Measurements from ENCODE around the gene AOC3.
"Not testable (repeated sequence)": the region's sequence is repeated elsewhere in the genome, so short reads cannot be mapped to it uniquely, and the experiment has no call there.

The AOC3 gene

DNA sequence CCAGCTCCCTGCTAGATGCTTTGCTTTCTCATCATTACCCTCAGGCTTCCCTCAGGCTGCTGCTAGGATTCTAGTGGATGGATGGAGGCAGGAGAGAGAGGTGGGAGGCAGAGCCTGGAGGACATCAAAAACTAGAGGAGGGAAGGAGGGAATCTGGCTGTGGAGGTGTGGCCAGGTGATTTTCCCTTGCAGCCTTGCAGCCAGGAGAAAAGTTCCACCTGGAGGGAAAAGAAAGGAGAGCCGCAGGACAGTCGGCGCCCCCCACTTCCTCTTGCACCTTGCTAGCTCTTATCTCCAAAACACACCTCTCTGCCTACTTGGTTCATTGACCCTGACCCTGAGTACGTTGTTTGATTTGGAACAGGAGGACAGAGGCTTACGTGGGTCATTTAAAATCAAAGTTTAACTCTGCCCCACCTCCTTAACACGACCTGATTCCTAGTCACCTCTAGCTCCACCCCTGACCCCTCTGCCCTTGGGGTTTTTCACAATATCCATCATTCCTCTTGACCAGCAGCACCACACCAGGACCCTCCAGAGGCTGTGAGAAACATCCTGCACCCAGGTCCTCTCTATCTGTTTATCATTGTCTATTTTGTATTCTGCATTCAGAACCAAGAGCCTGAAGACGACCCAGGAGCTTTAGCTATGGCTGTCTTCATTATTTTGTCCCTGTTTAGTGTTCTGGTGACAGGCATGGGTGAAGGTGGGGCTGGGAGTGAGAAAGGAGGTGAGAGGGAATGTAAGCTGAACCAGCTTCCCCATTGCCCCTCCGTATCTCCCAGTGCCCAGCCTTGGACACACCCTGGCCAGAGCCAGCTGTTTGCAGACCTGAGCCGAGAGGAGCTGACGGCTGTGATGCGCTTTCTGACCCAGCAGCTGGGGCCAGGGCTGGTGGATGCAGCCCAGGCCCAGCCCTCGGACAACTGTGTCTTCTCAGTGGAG is 15.9 kb downstream of the AOC3 start:
- DNase-seq (ENCODE audit: low read depth in 2 of 2): no peak

DNA sequence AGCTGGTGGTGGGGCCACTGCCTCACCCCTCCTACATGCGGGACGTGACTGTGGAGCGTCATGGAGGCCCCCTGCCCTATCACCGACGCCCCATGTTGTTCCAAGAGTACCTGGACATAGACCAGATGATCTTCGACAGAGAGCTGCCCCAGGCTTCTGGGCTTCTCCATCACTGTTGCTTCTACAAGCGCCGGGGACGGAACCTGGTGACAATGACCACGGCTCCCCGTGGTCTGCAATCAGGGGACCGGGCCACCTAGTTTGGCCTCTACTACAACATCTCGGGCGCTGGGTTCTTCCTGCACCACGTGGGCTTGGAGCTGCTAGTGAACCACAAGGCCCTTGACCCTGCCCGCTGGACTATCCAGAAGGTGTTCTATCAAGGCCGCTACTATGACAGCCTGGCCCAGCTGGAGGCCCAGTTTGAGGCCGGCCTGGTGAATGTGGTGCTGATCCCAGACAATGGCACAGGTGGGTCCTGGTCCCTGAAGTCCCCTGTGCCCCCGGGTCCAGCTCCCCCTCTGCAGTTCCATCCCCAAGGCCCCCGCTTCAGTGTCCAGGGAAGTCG is 16.8 kb downstream of the AOC3 start:
- DNase-seq (ENCODE audit: low read depth in 2 of 2): not testable (repeated sequence)

DNA sequence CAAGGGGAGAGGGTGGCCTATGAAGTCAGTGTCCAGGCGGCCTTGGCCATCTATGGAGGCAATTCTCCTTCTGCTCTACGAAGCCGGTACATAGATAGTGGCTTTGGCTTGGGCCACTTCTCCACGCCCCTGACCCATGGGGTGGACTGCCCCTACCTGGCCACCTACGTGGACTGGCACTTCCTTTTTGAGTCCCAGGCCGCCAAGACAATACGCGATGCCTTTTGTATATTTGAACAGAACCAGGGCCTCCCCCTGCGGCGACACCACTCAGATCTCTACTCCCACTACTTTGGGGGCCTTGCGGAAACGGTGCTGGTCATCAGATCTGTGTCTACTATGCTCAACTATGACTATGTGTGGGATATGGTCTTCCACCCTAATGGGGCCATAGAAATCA is 17.3 kb downstream of the AOC3 start:
- no peak for DNase-seq (ENCODE audit: low read depth in 2 of 2)

DNA sequence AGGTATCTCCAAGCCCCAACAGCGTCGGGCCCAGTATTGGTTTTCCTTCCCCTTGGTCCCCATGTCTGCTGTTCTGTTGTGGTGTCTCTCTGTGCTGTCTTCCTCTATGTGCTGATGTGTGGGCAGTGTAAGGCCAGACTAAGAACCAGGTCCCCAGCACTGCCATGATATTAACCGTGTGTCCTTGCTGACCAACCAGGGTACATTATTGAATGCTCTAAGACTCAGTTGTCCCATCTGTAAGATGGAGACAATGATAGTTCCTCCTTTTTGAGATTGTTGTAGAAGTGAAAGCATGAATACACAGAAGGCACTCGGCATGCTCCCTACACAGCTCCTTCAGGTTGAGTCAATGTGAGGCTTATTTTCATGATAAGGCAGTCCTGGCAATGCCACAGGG is 20.6 kb downstream of the AOC3 start:
- no peak for DNase-seq (ENCODE audit: low read depth in 2 of 2)

DNA sequence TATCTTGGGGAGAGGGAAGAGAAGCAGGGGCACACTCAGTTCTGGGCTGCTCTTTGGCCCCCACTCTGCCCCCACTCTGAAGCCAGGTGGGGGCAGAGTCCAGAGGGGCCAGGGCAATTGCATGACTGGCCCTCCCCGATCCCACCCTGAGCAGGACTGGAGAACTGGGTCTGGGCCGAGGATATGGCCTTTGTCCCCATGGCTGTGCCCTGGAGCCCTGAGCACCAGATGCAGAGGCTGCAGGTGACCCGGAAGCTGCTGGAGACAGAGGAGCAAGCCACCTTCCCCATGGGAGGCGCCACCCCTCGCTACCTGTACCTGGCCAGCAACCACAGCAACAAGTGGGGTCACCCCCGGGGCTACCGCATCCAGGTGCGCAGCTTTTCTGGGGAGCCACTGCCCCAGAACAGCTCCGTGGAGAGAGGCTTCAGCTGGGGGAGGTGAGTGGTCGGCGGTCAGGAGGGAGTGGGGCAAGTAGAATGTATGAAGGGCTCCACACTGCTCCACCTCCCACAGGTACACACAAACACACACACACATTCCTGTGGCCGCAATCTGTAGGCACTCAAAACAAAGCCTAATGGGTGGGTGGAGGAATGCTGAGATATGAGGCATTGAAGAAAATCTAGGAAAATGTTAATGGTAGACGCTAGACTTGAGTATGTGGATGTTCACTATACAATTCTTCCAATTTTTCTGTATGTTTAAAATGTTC is 21.4 kb downstream of the AOC3 start:
- no peak for DNase-seq (ENCODE audit: low read depth in 2 of 2)

DNA sequence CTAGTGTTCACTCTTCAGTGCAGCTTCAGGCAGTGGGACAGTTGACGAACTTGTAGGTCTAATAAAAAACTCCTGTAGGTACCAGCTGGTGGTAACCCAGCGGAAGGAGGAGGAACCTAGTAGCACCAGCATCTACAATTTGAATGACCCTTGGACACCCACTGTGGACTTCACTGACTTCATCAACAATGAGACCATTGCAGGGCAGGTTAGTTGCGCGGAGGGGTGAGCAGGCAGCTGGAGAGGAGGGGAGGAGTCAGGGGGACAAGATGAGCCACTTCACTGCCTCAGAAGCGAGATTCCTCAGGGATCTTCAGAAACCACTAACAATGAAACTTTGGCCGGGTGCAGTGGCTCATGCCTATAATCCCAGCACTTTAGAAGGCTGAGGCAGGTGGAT is 22.3 kb downstream of the AOC3 start:
- DNase-seq (ENCODE audit: low read depth in 2 of 2): no peak

DNA sequence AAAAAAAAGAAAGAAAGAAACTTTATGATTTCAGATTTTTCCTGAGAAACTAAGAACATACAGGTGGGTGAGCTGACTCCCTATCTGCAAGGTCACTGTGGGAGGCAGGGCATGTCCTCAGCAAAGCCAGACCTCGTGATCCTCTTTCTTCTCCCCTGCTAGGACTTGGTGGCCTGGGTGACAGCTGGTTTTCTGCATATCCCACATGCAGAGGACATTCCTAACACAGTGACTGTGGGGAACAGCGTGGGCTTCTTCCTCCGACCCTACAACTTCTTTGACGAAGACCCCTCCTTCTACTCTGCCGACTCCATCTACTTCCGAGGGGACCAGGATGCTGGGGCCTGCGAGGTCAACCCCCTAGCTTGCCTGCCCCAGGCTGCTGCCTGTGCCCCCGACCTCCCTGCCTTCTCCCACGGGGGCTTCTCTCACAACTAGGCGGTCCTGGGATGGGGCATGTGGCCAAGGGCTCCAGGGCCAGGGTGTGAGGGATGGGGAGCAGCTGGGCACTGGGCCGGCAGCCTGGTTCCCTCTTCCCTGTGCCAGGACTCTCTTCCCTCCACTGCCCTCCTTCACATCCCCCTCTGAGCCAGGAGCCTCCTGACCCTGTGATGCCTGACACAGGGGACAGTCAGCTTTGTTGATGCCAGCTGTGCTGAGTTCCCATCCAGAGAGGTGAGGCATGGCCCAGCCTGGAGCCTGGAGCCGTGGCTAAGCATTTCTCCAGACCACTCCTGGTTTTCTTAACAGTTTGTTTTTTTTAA is 23.1 kb downstream of the AOC3 start:
- DNase-seq (ENCODE audit: low read depth in 2 of 2): not testable (repeated sequence)

DNA sequence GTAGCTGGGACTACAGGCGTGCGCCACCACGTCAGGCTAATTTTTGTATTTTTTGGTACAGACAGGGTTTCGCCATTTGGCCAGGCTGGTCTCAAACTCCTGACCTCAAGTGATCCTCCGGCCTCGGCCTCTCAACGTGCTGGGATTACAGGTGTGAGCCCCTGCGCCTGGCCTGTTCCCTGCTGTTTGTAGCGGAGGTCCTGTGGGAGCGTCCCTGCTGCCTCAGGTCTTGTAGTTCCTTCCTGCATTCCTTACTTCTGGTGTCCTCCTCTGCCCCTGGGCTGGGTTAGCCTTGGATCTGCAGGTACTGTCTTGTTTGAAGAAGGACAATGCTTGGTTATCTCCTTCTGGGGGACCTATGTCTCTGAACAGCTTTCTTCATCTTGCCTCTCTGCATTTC is 26.0 kb downstream of the AOC3 start:
- no peak for DNase-seq (ENCODE audit: low read depth in 2 of 2)

DNA sequence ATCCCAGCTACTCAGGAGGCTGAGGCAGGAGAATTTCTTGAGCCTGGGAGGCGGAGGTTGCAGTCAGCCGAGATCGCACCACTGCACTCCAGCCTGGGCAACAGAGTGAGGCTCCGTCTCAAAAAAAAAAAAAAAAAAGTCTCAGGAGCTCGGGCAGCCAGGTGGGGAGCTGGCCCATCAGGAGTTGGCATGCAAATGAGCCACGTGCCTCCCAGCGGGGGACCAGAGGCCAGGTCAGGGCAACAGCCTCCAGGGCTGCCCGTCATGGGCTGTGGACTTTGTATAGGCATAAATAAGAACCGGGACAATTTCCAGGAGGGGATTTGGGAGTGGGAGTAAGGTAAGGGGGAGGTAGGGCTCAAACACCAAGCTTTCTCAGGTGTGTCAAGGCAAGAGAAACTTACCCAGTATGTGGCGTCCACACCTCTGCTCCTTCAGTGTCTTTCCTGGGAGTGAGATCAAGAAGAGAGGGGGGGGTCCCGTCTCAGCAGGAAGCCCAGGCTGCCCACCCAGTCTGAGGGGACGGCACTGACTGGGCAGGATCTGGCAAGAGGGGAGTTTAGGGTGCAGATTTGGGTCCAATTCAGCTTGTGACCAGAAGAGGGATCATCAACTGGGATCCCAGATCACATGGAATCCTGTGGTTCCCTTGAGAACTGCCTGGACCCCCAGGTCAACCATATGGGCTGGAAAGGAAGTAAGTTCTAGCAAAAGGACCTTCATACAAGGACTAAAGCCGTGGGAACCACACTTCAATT is 27.3 kb downstream of the AOC3 start:
- no peak for DNase-seq (ENCODE audit: low read depth in 2 of 2)

DNA sequence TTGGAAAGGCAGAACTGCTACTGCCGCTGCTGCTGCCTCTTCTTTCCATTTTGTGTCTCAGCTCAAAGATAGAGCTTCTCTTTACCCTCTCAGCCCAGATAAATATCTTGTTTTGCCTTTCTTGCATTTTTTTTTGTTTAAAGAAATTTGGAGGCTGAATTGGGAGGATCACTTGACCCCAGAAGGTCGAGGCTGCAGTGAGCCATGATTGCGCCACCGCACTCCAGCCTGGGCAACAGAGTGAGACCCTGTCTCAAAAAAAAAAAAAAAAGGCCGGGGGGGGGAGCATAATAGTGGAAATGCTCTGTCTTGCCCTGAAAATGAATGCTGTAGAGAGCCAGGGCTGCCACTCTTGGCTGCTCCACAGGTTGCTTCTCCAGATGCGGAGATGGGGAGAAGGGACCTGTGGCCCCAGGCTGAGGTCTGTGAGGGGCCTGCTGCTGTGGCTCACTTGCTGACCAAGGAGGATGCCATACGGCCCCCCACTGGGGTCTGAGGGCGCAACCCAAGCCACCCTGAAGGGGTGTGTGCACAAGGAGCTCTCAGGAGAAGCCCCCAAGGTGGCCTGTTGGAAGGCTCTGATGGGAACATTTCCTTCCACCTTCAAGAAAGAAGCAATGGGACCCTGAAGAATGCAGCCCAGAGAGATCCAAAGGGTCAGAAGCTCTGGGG is 28.1 kb downstream of the AOC3 start:
- no peak for DNase-seq (ENCODE audit: low read depth in 2 of 2)

DNA sequence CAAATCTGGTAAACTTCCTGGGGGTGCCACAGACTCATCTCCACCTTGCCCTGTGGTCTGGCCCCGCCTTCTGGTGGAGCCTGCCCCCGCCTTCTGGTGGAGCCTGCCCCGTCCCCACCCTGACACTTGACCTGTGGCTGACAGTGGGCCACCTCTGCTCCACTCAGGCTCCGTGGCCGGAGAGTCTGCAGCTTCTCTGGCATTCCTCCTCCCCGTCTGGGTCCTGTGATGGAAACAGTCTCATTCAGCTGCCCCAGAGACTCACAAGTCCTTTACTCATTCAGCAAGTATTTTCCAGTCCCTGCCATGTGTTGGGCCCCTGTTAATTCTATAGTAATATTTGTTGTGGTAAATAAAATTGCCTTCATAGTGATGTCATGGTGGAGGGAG is 28.6 kb downstream of the AOC3 start:
- no peak for DNase-seq (ENCODE audit: low read depth in 2 of 2)

DNA sequence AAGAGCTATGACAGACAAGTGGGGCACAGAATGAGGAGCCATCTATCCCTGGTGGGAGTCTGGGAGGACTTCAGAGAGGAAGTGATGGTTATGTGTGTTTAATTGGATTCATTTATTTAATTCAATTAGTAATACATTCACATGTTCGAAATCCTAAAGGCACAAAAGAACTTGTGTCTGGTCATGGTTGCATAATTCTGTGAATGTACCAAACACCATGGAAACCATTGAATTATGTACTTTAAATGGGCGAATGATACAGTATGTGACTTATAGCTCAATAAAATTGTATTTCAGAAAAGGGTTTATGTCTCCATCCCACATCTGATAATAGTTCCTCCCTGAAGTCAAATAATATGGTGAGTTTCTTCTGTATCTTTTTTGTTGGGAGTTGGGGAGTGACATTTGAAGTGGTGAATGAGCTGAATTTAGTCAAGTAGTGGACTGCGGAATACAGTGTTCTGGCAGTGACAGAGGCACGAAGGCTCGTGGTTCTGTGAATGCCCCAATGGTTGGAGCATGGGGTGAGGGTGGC is 29.8 kb downstream of the AOC3 start:
- DNase-seq (ENCODE audit: low read depth in 2 of 2): no peak

DNA sequence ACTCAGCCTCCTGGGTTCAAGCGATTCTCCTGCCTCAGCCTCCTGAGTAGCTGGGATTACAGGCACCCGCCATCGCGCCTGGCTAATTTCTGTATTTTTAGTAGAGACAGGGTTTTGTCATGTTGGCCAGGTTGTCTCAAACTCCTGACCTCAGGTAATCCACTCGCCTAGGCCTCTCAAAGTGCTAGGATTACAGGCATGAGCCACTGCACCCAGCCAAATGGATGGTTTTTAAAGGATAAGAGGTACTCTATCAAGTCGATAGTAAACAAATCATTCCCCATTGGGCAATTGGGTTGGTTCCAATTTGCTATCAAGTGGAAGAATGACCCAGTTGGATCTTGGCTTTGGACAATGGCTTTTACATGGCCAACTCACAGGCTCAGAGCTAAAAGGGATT is 30.7 kb downstream of the AOC3 start:
- not testable (repeated sequence) for DNase-seq (ENCODE audit: low read depth in 2 of 2)

DNA sequence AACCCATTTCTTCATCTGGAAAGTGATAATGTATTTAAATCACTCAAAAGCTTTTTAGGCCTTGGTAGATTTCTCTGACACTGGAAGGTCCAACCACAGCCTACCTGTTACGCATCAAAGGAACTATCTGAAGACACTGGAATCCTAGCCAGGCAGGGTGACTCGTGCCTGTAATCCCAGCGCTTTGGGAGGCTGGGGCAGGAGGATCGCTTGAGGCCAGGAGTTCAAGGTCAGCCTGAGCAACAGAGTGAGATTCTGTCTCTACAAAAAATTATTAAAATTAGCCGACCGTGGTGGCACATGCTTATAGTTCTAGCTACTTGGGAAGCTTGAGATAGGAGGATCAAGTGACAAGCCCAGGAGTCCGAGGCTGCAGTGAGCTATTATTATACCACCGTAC is 31.2 kb downstream of the AOC3 start:
- no peak for DNase-seq (ENCODE audit: low read depth in 2 of 2)

DNA sequence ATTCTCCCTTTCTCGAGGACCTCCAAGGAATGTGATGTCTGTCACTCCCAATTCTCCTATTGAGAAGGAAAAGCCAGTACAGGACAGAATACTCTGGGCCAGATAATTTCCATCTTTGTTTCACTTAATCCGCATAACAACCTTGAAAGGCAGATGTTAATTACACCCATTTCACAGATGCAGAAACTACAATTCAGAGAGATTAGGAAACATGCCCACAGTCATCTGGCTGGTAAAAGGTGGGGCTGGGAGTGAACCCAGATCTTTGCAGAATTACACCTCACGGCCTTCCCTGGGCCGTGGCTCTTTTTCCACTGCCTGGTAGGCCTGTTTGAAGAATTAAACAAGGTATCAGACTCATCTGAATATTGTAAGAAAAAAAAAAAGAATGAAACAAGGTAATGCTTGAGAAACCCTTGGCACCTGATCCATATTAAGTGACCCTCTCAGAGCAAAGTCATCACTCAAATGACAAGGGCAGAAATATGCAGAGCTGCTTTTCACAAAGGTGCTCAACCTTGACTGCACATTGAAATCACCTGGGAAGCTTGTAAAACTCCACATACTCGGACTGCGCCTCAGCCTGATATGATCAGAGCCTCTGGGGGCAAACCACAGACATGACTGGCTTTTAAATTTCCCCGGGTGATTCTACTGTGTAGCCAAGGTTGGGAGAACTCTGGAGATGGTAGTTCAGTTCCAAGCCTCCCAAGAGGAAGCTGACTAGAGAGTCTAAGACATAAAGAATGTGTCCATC is 33.0 kb downstream of the AOC3 start:
- DNase-seq (ENCODE audit: low read depth in 2 of 2): no peak

DNA sequence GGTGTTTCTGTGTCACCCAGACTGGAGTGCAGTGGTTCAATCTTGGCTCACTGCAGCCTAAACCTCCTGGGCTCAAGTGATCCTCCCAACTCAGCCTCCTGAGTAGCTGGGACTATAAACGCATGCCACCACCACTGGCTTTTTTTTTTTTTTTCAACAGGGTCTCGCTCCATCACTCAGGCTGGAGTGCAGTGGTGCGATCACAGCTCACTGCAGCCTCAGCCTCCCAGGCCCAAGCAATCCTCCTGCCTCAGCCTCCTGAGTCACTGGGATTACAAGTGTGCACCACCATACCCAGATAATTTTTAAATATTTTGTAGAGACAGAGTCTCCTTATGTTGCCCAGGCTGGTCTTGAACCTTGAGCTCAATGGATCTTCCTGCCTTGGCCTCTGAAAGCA is 34.8 kb downstream of the AOC3 start:
- not testable (repeated sequence) for DNase-seq (ENCODE audit: low read depth in 2 of 2)

DNA sequence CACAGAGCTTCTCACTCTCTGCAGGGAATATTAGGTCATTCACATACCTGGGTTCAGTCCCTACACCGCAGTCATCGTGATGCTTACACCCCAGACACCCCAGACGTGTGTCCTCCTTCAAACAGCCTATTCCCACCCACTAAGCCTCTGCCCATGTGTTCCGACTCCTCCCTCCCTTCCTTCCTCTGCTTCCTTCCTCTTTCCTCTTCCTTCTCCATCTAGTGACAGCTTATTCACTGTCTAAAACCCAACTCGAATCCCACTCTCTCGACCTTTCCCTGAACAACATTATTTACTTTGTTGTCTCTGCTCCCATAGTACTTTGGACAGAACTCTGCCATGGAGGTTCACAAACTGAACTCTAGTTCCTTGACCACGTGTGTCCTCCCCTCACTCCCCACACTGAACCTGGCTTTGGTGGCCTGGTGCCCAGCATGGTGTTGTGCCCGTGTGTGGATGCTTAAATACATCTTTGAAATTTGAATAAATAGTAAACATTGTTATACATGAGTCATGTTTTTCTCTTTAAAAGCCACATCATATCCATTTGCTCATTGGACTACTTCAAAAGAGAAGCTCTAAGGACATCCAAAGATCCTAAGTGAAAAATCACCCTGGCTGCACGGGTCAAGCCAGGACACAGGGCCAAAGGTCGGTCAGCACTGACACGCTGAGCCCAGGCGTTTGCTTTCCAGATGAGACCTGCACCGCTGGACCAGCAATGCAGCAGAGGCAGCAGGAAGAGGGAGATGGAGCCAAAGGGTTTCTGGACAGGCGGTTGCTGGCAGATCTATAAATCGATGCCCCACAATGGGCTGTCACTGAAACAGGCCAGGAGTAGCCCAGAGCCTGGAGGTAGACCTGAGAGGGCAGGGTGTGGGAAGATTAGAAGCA is 35.5 kb downstream of the AOC3 start:
- no peak for DNase-seq (ENCODE audit: low read depth in 2 of 2)

DNA sequence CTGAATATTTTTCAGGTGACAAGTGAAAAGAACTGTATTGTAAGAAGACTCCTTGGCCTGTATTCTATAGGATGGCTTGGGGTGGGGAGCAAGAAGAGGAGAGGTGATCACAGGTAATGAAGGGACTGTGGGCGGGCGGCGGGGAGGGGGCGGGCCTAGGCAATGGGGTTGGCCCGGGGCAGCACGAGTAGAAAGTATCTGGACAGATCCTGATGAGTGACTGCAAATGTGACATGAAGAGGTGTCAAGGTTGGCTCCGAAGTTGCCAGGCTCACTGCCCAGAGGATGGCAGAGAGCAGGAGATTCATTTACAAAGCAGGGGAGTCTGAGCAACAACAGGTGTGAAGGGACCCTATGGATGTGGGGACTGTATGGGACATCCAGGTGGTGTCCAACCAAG is 38.8 kb downstream of the AOC3 start:
- no peak for DNase-seq (ENCODE audit: low read depth in 2 of 2)

Data from stimulated activated CD8-positive, alpha-beta memory T cell treated with anti-CD3 and anti-CD28 coated beads, Interleukin-7, amount 100 ng/mL, for 4 hours (primary cell).